Occipital lobe (tissue), 2 donors: ENCODE results near the gene CEP152. TPM values are rescaled to one million over a fixed set of nuclear protein-coding genes. Genes with fewer than 3 reads are reported as not detected.

Experiments used
- DNase-seq: peaks from one replicate; lab custom pipeline; 2025; lab: John Stamatoyannopoulos, UW
- total RNA-seq: library from RNA; depleted of rRNA; stranded (reverse); fragments of >200 nt; gene quantifications from one replicate; pipeline ENCODE4 v1.2.3, GENCODE V29; 2014

The CEP152 gene
- total RNA-seq, 1 donor from 2014 or later, result 2.7 TPM

- no peak for DNase-seq
Measured at GRCh38 chr15:48777645-48778330, 33.1 kb downstream of the CEP152 start.

GRCh38 chr15:48775546-48775945 is 35.3 kb downstream of the CEP152 start:
- no peak for DNase-seq

- no peak for DNase-seq
Measured at GRCh38 chr15:48774484-48774883, 36.4 kb downstream of the CEP152 start.

GRCh38 chr15:48766196-48766595 is 44.7 kb downstream of the CEP152 start:
- DNase-seq, result no peak

- no peak for DNase-seq
Measured at GRCh38 chr15:48765022-48765421, 45.8 kb downstream of the CEP152 start.

- DNase-seq, result no peak
Measured at GRCh38 chr15:48761393-48762158, 49.3 kb downstream of the CEP152 start.

DNA sequence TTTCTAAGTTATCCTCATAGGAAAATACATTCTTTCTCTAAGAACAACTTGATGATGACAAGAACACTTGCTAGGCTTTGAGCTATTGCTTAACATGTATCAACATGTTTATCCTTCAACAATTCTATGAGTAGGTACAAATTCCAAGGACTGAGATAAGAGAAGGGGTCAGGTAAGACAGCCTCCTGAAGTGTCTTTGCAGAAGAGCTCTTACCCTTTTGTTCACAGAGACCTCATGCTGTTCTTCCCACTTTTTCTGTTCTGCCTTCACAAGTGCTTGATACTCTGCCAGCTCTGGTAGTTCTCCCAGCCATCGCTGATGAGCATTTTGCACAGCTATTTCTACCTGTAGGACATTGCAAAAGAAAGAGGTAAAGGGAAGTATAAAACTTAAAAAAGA is 50.9 kb downstream of the CEP152 start:
- DNase-seq, result no peak

- DNase-seq, result no peak
Measured at GRCh38 chr15:48757661-48758060, 53.2 kb downstream of the CEP152 start.

- DNase-seq, result no peak
Measured at GRCh38 chr15:48754011-48754410, 56.9 kb downstream of the CEP152 start.

DNA sequence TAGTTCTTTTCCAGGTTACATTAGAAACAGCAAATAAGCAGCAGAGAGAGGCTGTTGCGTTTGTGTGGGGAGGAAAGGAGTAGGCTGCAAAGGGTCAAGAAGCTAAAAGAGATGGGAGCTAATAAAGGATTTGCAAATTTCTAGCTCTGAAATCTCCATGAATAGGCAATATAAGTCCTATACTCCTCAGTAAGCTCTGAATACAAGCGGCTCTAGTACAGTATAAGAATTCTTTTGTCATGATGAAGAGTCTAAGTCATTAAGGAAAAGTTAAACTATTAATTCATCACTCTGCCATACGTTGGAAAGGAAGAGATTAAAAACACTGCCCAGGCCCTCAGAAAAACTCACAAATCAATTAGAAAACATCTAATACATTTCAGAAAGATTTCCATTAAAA is 59.3 kb downstream of the CEP152 start:
- DNase-seq, result no peak

DNA sequence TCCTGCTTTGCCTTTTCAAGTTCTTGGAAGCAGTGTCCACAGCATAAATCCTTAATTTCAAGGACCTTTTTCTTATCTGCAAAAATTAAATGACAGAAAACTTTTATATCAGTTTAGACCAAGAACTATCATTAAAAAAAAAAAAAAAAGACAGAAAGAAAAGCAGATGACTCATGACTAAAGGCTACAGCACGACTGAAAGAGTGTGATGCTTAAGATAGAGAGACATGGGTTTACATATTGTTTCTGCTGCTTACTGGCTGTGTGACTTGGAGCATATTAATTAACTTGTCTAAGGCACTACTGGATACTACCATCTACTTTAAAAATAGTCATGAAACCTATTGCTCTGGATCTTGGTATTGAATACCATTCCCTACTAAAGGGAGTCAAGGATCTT is 62.3 kb downstream of the CEP152 start:
- no peak for DNase-seq

DNA sequence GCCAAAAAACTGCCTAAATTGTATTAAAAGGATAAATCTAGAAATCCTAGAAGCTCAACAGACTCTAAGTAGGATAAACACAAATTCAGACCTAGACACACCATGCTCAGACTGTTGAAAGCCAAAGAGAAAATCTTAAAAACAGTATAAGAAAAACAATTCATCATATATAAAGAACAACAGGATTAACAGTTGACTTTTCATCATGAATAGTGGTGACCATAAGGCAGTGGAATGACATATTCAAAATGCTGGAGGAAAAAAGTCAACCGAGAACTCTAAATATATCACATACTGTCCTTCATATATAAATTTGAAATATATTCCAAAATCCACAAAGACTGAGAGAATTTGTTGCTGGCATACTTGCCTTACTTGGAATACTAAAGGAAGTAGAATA is 77.3 kb downstream of the CEP152 start:
- DNase-seq, result no peak

GRCh38 chr15:48730506-48730905 is 80.4 kb downstream of the CEP152 start:
- DNase-seq, result no peak

DNA sequence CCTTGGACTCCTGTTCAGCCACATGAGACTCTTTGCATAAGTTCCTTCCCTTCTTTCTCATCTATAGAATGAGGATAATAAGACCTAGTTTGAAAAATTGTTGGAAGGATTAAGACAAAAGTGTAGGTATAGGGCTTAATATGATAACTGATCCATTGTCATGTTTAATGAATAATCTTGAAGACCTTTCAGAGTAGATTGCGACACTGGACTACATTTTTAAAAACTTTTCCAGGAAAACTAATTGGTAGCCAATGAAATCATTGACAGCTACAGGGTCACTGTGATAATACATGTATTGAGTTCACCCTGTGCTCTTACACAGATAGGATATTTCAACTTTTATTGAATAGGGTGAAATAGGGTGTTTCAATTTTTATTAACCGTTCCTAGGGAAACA is 86.9 kb downstream of the CEP152 start:
- DNase-seq, result no peak

GRCh38 chr15:48722764-48723661 is 87.9 kb downstream of the CEP152 start:
- no peak for DNase-seq

- DNase-seq, result no peak
Measured at GRCh38 chr15:48721061-48721810, 89.6 kb downstream of the CEP152 start.

DNA sequence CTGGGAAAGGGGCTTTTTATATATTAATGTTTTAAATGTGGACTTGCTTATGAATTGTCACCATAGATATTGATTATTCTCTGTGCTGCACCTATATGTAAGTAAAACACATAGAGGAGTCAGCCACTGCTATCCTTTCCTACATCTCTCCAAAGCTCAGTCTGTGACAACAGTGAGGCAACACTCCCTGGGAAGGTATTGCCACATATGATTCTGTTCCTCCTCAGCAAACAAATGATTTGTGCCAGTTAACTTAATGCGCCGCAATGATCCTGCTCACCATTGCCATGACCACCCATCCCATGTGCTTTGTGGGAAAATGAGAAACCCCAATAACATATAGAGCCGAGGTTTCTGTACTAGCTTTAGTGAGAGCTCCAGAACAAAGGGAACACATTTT is 90.2 kb downstream of the CEP152 start:
- no peak for DNase-seq

DNA sequence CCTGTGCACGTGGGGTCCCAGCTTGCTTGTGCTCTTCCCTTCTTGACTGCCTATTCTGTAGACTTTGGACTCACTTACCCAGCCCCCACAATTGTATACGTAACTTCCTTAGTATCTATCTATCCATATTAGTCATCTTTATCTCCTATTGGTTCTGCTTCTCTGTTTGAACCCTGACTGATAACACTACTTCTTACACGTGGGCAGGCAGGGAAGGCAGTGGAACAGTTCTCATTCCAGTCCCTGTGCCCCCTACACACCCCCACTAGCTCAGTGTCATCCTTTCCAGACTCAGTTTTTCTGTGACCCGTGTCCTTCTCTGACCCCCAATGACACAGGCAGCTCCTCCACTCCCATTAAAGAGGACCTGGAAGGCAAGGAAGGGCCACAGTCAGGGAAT is 91.2 kb downstream of the CEP152 start:
- no peak for DNase-seq

GRCh38 chr15:48718646-48719045 is 92.2 kb downstream of the CEP152 start:
- DNase-seq, result no peak

DNA sequence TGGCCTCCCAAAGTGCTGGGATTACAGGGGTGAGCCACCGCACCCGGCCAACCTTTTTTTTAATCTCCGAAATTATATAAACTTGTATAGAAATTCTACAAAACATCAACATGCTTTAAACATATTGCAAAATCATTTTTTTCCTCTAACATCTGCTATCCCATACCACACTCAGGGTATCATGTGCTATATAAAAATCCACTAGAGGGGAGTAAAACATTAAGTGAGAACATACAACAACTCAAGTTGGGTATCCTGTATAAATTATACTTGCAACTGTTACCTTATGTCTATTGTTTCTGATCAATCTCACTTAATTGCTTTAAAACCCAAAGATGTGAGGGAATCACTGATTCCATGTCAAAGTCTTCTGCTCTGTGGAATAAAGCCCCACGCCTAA is 93.4 kb downstream of the CEP152 start:
- no peak for DNase-seq

DNA sequence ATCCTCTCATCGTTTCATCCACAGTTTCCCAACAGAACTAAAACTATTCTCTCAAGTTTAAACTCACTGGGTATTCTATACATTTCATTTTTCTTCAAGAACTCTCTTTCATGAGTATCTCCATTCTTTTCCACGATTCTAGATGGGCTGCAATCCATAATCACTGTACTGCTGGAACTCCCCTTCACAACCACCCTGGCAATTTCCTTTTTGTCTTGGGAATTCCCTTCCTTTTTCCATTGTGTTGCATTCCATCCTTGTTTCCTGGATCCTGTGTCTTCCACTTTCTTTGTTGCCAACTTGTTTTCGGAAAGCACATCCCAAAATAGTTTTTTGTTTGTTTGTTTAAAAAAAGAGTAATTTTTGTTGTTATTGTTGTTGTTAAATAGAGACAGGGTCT is 98.3 kb downstream of the CEP152 start:
- no peak for DNase-seq
